ENCODE data around the gene MRTFA. TPM values are rescaled to one million over a fixed set of nuclear protein-coding genes. Genes with fewer than 3 reads are reported as not detected.

Gene MRTFA
- total RNA-seq, 4 donors from 2014 or later = 16.5 to 57.8 (median 48.9) TPM

DNA sequence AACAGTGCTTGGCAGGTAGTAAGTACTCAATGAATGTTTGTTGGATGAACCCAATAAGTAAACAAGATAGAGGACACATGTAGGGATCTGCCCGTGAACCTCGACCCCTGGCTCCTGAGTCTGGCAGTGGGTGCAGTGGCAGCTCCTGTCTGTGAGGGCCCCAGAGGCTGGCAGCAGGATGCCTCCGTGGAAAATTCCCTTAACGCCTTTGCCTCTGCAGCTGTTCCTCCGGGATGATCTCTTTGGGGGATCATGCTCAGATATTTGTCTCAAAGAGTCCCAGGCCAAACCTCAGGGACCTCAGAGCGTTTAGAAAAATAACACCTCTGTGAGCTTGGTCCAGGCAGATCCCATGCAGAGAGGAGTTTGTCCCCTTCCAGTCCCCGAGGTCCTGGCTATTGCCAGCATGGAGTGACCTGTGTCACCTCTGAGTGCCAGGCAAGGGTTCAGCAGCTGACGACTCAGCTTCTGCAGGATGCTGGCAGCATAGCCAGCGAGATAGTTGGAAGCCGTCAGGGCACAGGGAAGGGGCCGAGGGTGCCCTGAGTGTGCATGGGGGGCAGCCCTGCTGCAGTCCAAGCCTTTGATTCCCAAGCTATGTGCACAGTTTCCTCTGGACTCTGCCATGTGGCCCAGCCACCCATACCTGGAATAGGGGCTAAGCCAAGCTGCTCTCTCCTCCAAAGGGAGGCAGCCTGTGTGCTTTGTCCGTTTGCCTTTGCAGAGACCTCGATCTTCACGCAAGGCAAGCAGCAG lies 42.2 kb upstream of the MRTFA start:
- TF ChIP-seq, protein P1, sequence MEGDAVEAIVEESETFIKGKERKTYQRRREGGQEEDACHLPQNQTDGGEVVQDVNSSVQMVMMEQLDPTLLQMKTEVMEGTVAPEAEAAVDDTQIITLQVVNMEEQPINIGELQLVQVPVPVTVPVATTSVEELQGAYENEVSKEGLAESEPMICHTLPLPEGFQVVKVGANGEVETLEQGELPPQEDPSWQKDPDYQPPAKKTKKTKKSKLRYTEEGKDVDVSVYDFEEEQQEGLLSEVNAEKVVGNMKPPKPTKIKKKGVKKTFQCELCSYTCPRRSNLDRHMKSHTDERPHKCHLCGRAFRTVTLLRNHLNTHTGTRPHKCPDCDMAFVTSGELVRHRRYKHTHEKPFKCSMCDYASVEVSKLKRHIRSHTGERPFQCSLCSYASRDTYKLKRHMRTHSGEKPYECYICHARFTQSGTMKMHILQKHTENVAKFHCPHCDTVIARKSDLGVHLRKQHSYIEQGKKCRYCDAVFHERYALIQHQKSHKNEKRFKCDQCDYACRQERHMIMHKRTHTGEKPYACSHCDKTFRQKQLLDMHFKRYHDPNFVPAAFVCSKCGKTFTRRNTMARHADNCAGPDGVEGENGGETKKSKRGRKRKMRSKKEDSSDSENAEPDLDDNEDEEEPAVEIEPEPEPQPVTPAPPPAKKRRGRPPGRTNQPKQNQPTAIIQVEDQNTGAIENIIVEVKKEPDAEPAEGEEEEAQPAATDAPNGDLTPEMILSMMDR (IDR thresholded peaks at IDR 0.05; ENCODE audit: low read depth) = no peak

DNA sequence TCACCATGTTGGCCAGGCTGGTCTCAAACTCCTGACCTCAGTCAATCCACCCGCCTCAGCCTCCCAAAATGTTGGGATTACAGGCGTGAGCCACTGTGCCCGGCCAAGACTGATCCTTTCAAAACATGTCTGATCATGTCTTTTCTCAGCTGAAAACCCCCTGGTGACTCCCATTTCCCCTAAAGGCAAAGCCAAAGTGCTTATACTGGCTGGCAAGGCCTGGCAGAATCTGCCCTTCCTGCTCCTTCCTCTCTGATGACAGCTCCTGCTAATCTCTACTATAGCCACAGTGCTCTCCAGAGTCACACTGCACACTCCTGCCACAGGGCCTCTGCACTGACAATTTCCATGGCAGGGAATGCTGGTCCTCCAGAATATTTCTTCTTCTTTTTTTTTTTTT lies 40.1 kb upstream of the MRTFA start:
- TF ChIP-seq, protein P1 (IDR thresholded peaks at IDR 0.05; ENCODE audit: low read depth) = no peak

DNA sequence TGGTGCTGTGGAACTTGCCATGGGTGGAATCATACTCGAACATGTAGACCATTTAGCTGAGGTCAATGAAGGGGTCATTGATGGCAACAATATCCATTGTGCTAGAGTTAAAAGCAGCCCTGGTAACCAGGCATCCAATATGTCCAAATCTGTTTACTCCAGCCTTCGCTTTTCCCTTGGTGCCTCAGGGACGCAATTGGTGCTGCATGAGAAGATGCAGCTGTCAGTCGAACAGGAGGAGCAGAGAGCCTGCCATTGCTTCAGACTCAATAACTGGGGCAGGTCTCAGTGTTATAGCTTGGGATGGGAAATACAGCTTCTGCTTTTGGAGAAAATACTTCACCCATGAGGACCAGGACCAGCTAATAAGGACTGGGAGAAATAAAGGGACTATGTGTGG lies 37.8 kb upstream of the MRTFA start:
- TF ChIP-seq, protein P1 (IDR thresholded peaks at IDR 0.05; ENCODE audit: low read depth) = no peak

DNA sequence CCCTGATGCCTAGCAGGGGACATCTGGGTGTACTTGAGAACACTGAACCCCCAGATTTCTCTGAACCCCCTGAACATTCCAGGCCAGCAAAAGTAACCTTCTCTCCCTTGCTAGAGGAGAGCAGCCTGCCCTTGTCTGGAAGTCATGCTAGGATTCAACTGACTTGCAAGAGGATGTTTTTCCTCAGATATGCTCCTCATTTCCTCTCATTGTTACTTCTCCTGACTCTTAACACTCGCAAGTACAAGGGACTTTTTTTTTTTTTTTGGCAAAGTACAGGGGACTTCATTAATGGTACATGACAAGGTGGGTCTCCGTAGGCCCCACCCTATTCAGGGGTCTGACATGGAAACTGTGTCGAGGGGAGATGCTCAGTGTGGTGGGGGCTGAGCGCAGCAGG lies 36.5 kb upstream of the MRTFA start:
- TF ChIP-seq, protein P1 (IDR thresholded peaks at IDR 0.05; ENCODE audit: low read depth) = no peak

DNA sequence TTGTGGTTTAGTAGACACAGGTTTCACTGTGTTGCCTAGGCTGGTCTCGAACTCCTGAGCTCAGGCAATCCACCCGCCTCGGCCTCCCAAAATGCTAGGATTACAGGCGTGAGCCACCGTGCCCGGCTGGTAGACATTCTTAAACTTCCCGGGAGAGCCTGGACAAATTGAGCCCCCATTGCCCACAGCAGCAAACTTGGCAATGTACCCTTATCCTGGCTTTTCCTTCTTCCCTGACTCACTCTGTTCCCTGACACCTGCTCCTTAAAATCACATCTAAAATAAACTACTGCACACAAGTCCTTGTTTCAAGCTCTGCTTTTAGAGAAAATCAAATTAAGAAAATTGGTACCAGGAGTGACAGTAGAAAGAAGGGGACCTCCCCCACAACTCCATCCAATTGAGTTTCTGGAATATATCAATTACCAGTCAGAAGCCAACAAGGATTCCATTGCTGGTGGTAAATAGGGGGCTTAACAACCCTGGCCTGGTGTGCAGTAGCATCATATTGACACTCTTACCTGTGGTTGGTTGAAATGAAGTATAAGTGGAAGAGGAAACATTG lies 35.4 kb upstream of the MRTFA start:
- TF ChIP-seq, protein P1 (IDR thresholded peaks at IDR 0.05; ENCODE audit: low read depth) = no peak

DNA sequence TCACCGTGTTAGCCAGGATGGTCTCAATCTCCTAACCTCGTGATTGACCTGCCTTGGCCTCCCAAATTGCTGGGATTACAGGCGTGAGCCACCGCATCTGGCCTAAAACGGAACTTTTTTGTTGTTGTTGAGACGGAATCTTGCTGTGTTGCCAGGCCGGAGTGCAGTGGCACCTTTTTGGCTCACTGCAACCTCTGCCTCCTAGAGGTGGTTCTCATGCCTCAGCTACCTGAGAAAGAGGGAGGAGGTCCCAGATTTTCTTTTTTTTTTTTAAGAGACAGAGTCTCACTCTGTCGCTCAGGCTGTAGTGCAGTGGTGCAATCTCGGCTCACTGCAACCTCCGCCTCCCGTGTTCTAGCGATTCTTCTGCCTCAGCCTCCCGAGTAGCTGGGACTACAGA lies 34.9 kb upstream of the MRTFA start:
- TF ChIP-seq, protein P1 (IDR thresholded peaks at IDR 0.05; ENCODE audit: low read depth) = no peak

DNA sequence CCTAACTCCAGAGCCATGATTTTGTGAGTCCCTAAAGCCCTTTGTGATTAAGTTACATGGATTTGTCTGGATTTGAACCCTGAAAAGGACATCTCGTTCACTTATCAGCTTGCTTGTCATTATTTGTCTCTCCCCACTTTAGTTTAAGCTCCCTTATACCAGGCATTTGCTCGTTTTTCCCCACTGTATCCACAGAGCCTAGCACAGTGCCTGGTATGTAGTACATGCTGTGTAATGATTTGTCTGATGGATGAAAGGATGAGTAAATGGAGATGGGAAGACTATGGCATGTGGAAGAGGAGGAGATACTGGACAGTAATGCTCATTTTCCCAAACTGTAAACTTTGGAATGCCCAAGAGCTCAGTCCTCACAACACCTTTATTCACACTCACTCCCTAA lies 33.5 kb upstream of the MRTFA start:
- TF ChIP-seq, protein P1 (IDR thresholded peaks at IDR 0.05; ENCODE audit: low read depth) = no peak

Data from subcutaneous adipose tissue (tissue), 4 donors.